ENCODE results near the gene PHF2.
"Not testable (repeated sequence)": the region's sequence is repeated elsewhere in the genome, so short reads cannot be mapped to it uniquely, and the experiment has no call there.

The PHF2 gene

GRCh38 chr9:93655621-93656425, 79.4 kb downstream of the PHF2 start:
- DNase-seq = no peak

- no peak for DNase-seq
Observed at GRCh38 chr9:93656426-93657239, 80.2 kb downstream of the PHF2 start.

- no peak for DNase-seq
Observed at GRCh38 chr9:93657331-93658111, 81.1 kb downstream of the PHF2 start.

- no peak for DNase-seq
Observed at GRCh38 chr9:93658184-93658925, 82.0 kb downstream of the PHF2 start.

- no peak for DNase-seq
Observed at GRCh38 chr9:93659044-93659836, 82.9 kb downstream of the PHF2 start.

- no peak for DNase-seq
Observed at GRCh38 chr9:93659837-93660177, 83.4 kb downstream of the PHF2 start.

GRCh38 chr9:93660352-93661046, 84.1 kb downstream of the PHF2 start:
- DNase-seq = no peak

- DNase-seq = no peak
Observed at GRCh38 chr9:93661591-93661990, 85.2 kb downstream of the PHF2 start.

GRCh38 chr9:93662016-93662638, 85.7 kb downstream of the PHF2 start:
- DNase-seq = no peak

- no peak for DNase-seq
Observed at GRCh38 chr9:93662952-93663572, 86.7 kb downstream of the PHF2 start.

GRCh38 chr9:93663877-93664548, 87.6 kb downstream of the PHF2 start:
- no peak for DNase-seq

GRCh38 chr9:93664549-93665120, 88.3 kb downstream of the PHF2 start:
- DNase-seq = no peak

GRCh38 chr9:93665128-93665636, 88.8 kb downstream of the PHF2 start:
- no peak for DNase-seq

- no peak for DNase-seq
Observed at GRCh38 chr9:93665637-93666438, 89.5 kb downstream of the PHF2 start.

GRCh38 chr9:93666439-93666784, 90.0 kb downstream of the PHF2 start:
- not testable (repeated sequence) for DNase-seq

GRCh38 chr9:93667006-93667405, 90.6 kb downstream of the PHF2 start:
- DNase-seq = no peak

GRCh38 chr9:93667627-93668026, 91.2 kb downstream of the PHF2 start:
- no peak for DNase-seq

- DNase-seq = no peak
Observed at GRCh38 chr9:93668261-93668871, 92.0 kb downstream of the PHF2 start.

Data from activated CD4-positive, alpha-beta T cell treated with anti-CD3 and anti-CD28 coated beads, Interleukin-10, Interleukin-2, amounts not matched to agents 100 ng/mL and 50 ng/mL, durations not matched to agents 16 hours and 8 hours (primary cell).